GM19438 (cell line): ENCODE measurements around the gene TESK1.
A peak's percentile ranks its signal among the peaks of the same experiment; 100 is the strongest.

Experiments used
- ATAC-seq: cut with Tn5 transposase; IDR thresholded peaks from one replicate; pipeline ENCODE4 v1.9.1; 2021; ENCODE audit warnings: low read depth; ENCODE audit not compliant: unreplicated experiment

TESK1 gene

DNA sequence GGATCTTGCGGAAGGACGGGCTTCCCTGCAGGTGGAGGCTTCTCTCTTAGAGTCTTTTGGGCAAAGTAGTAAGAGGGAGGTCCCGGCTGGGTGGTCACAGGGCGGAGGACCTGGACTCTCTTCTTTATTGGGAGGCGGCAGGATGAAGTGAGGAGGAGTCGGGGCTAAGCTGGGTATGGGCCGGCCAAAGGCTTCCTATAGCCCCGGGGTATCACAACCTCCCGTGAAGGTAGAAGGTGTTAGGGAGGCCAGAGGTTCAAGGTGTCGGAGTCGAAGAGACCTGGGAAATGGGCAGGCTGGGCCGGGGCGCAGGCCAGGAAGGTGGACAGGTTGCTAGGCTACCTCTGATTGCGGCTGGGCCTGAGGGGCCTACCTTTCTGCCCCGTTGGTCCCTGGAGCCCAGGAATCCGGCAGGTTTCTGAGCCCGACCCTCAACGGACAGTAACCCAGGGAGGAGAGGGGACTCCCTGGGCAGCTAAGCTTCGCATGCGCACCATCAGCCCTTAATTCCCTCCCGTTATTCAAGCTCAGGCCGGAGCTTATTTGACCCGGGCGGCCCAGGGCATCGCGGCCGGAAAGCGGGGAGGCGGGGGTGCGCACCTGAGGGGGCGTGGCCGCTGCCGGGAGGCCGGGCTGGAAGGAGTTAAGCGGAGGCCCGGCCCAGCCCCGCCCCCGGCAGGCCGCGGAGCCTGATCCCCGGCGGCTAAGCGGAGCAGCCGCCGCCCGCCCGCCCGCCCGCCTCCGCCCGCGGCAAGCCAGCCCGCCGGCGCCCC lies at the start of gene TESK1:
TSS of gene TESK1 (plus strand) at position 685 of the 773 bp plus-strand sequence. CDS start 358 bp downstream, outside the sequence.
- peak; percentile 46 for ATAC-seq

GRCh38 chr9:35555881-35556280 lies 49.2 kb upstream of the TESK1 start:
- ATAC-seq = no peak

DNA sequence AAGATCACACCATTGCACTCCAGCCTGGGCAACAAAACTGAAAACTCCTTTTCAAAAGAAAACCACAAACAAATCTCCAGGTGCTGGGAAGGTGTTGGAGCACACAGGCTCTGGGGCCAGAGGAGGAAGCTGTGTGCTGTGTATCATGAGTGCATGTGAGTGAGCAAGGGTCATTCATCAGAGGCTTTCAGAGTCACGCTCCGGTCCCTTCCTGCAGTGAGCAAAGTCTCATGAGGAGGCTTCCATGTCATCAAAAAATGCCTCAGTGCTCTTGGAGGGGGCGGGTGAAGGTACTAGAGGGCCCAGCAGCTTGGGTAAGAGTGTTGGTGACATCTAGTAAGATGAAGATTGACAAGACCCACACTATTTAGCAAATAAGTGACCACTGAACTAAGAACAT lies 48.3 kb upstream of the TESK1 start:
- ATAC-seq = no peak

DNA sequence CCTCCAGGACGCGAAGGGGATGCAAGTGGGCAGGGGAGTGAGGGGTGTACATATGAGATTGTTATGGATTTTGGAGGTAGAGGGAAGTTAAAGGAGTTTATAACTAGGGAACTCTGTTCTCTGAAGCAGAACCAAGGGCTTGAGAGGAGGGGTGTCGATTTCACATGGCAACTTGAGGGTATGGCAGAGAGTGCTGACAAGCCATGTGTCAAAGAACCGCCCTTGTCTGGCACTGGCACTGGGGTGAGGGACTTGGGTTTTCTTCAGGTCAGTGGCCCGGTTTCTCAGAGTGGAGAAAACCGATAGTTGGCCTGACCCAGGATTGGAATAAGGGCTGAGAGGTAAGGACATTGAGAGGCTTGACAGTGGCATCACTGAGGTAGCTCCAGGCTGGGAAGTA lies 47.7 kb upstream of the TESK1 start:
- no peak for ATAC-seq

DNA sequence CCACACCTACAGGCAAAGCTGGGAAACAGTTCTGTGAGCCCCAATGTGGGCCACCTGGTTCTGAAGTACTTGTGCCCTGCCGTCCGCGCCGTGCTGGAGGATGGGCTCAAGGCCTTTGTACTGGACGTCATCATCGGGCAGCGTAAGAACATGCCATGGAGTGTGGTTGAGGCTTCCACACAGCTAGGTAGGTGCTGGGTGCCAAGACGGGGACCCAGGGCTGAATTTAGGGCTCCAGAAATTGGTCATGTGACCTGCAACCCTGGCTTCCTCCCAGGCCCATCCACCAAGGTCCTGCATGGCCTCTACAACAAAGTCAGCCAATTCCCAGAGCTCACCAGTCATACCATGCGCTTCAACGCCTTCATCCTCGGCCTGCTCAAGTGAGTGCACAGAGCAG lies 46.9 kb upstream of the TESK1 start:
- ATAC-seq = no peak

GRCh38 chr9:35559792-35560530 lies 45.1 kb upstream of the TESK1 start:
- ATAC-seq = no peak

- ATAC-seq = no peak
These were observed 44.3 kb upstream of the TESK1 start for GRCh38 chr9:35560625-35561337.

GRCh38 chr9:35561468-35562261 lies 43.4 kb upstream of the TESK1 start:
- ATAC-seq = no peak

- ATAC-seq = no peak
These were observed 41.9 kb upstream of the TESK1 start for GRCh38 chr9:35562895-35563780.

- no peak for ATAC-seq
These were observed 41.3 kb upstream of the TESK1 start for GRCh38 chr9:35563791-35564197.

GRCh38 chr9:35564658-35565061 lies 40.4 kb upstream of the TESK1 start:
- no peak for ATAC-seq

DNA sequence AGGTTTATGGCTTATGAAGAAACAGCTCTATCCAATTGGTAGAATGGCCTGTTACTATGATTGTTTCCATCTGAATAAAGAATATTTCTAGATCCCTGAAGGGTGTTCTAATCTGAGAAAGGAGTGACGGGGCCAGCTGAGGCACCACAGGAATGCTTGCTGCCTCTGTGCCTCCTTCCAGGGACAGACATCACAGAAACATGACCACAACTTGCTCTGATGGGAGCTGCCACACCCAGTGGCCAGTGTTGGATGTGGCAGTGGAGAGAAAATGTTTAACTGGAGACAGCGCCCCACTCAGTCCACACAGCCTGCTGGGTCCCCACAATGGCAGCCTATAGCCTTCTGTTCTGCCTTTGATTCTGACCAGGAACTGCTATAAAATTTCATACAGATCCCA lies 38.6 kb upstream of the TESK1 start:
- no peak for ATAC-seq

DNA sequence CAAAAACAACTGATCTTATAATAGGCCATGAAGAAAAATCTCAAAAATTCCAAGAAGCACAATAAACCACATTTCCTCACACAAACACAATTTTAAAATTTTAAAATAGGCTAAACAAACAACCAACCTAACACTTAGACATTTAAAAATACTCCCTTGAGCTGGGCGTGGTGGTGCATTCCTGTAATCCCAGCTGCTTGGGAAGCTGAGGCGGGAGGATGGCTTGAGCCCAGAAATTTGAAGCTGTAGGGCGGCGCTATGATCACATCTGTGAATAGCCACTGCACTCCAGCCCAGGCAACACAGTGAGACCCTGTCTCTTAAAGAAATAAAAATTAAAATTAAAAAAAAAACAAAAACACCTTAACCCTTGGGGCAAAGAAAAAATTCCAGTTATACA lies 36.9 kb upstream of the TESK1 start:
- no peak for ATAC-seq

- ATAC-seq = no peak
These were observed 35.9 kb upstream of the TESK1 start for GRCh38 chr9:35569206-35569605.

GRCh38 chr9:35570709-35571504 lies 34.2 kb upstream of the TESK1 start:
- ATAC-seq = no peak

DNA sequence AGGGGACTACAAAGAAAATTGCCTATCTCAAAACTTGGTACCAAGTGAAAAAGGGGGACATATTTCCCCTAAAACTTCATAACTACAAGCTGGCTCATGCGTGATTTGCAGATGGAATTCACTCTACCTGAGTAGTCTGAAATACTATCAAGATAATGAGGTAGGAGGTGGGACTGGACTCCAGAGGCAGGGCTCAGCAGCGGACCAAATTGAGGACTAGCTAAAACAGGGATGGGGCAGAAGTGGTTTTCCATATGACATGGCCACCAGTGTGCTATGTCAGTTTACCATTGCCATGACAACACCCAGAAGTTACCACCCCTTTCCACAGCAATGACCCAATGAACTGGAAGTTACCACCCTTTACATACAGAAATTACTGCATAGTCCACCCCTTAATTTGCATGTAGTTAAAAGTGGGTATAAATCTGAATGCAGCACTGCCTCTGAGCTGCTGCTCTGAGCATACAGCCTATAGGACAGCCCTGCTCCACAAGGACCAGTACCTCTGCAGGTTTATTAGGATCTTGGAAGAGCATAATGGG lies 30.4 kb upstream of the TESK1 start:
- no peak for ATAC-seq

DNA sequence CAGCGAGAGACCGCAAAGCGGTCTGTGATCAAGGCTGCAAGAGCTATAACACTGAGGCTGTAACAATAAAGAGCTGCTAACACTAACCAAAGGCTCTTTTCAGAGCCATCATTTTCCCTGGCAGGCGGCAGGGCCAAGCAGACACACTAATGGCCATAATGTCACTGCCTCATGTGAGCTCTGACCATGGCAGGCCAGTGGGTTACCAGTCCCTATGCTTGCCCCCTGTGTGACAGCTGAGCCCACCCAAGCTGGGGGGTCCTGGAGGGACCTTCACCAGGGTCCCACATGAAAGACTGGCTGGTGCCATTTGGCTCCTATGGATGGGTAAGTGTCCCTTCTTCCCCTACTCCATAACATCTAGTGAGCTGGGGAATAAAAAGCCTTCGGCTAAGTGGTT lies 29.6 kb upstream of the TESK1 start:
- ATAC-seq = no peak

- no peak for ATAC-seq
These were observed 27.6 kb upstream of the TESK1 start for GRCh38 chr9:35577486-35577885.

- ATAC-seq = no peak
These were observed 25.9 kb upstream of the TESK1 start for GRCh38 chr9:35579130-35579529.
